HG02759 (cell line): ENCODE results near the gene APBB1.

Experiments
- ATAC-seq: cut with Tn5 transposase; IDR thresholded peaks from one replicate; pipeline ENCODE4 v1.9.1; 2021; ENCODE audit warnings: mild to moderate bottlenecking, moderate library complexity; ENCODE audit not compliant: unreplicated experiment

The APBB1 gene

GRCh38 chr11:6419009-6419631 is at the start of gene APBB1:
TSS of gene APBB1 (minus strand) at chr11:6419094. CDS start at chr11:6411347, 7,747 bp downstream.
- peak; percentile 70 for ATAC-seq

- no peak for ATAC-seq
Observed at GRCh38 chr11:6459099-6459450, 40.2 kb upstream of the APBB1 start.

- no peak for ATAC-seq
Observed at GRCh38 chr11:6458352-6459098, 39.6 kb upstream of the APBB1 start.

GRCh38 chr11:6457581-6458320 is 38.9 kb upstream of the APBB1 start:
- no peak for ATAC-seq

- no peak for ATAC-seq
Observed at GRCh38 chr11:6456361-6457073, 37.6 kb upstream of the APBB1 start.

- ATAC-seq, result no peak
Observed at GRCh38 chr11:6455070-6455469, 36.2 kb upstream of the APBB1 start.

GRCh38 chr11:6453152-6453551 is 34.3 kb upstream of the APBB1 start:
- ATAC-seq, result no peak

GRCh38 chr11:6452219-6452618 is 33.3 kb upstream of the APBB1 start:
- ATAC-seq, result no peak

- ATAC-seq, result no peak
Observed at GRCh38 chr11:6448574-6448973, 29.7 kb upstream of the APBB1 start.

GRCh38 chr11:6443269-6444003 is 24.5 kb upstream of the APBB1 start:
- peak; percentile 74 for ATAC-seq

- no peak for ATAC-seq
Observed at GRCh38 chr11:6442441-6442840, 23.5 kb upstream of the APBB1 start.

- no peak for ATAC-seq
Observed at GRCh38 chr11:6440906-6441358, 22.0 kb upstream of the APBB1 start, which contains the start of gene HPX. TSS of gene HPX (minus strand) at chr11:6440987. CDS start at chr11:6440963, 24 bp downstream.

GRCh38 chr11:6438979-6439571 is 20.2 kb upstream of the APBB1 start:
- ATAC-seq, result no peak

- no peak for ATAC-seq
Observed at GRCh38 chr11:6437993-6438392, 19.1 kb upstream of the APBB1 start.

GRCh38 chr11:6437423-6437822 is 18.5 kb upstream of the APBB1 start:
- no peak for ATAC-seq

- no peak for ATAC-seq
Observed at GRCh38 chr11:6433998-6434660, 15.2 kb upstream of the APBB1 start.

- no peak for ATAC-seq
Observed at GRCh38 chr11:6431861-6432260, 13.0 kb upstream of the APBB1 start.

- ATAC-seq, result no peak
Observed at GRCh38 chr11:6427516-6427915, 8.6 kb upstream of the APBB1 start.

GRCh38 chr11:6420677-6421076 is 1.8 kb upstream of the APBB1 start:
- no peak for ATAC-seq
